SK-N-MC (cell line): Measurements from ENCODE around the gene TNFSF8.

Experiments used
- DNase-seq: peaks from one replicate; pipeline ENCODE4 v3.0.0-alpha.2; 2011; ENCODE audit warnings: low read depth, low spot score
- H3K27ac ChIP-seq: fragments of 200-600 bp; sonication (generic); 2 replicates; pipeline ENCODE4 v1.5.1; 2016; ENCODE audit warnings: mixed run types
- H3K36me3 ChIP-seq: fragments of 200-600 bp; sonication (generic); 2 replicates; pipeline ENCODE4 v1.6.1; 2017; ENCODE audit warnings: antibody characterized with exemption, low read length, mixed read lengths; ENCODE audit not compliant: insufficient read depth
- H3K4me3 ChIP-seq: fragments of 200-600 bp; sonication (generic); 2 replicates; pipeline ENCODE4 v1.5.1; 2016
- H3K9ac ChIP-seq: fragments of 200-600 bp; sonication (generic); 2 replicates; pipeline ENCODE4 v1.8.0; 2017; ENCODE audit warnings: mixed run types, mixed read lengths; ENCODE audit not compliant: insufficient read length
- H3K9me3 ChIP-seq: fragments of 200-600 bp; sonication (generic); 2 replicates; pipeline ENCODE4 v1.6.1; 2017; ENCODE audit warnings: low read depth, mild to moderate bottlenecking, antibody characterized with exemption, low read length, moderate library complexity, mixed read lengths
- EZH2 ChIP-seq: fragments of 200-600 bp; sonication (generic); IDR thresholded peaks from one replicate; pipeline ENCODE4 v1.6.1; 2017; ENCODE audit warnings: antibody characterized with exemption
- FOXP2 ChIP-seq: optimal IDR thresholded peaks from 2 replicates; pipeline ENCODE3; 2011; ENCODE audit warnings: mild to moderate bottlenecking, moderate library complexity; ENCODE audit not compliant: insufficient read depth; ENCODE audit errors: extremely low read length, control extremely low read depth
- POLR2AphosphoS5 ChIP-seq: IDR thresholded peaks from 2 replicates; pipeline ENCODE4 v1.6.1; 2012; ENCODE audit warnings: mild to moderate bottlenecking, low read depth, low read length, borderline replicate concordance

TNFSF8 gene

DNA sequence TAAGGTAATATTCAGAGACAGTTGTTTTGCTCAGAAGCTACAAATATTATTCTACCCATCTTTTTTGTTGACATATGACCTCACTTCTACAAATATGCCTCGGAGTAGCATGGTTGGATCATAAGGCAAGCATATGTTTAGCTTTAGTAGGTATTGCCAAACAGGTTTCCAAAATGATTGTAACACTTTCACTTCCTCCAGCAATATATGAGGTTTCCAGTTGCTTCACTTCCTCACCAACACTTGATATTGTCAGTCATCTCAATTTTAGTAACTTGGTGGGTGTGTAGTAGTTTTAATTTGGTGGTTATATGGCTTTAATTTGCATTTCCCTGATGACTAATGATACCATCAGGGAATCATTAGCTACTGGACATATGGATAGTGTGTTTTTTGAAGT lies 46.7 kb downstream of the TNFSF8 start:
- TF ChIP-seq POLR2AphosphoS5, result no peak
- no peak for TF ChIP-seq EZH2
- TF ChIP-seq FOXP2, result no peak

DNA sequence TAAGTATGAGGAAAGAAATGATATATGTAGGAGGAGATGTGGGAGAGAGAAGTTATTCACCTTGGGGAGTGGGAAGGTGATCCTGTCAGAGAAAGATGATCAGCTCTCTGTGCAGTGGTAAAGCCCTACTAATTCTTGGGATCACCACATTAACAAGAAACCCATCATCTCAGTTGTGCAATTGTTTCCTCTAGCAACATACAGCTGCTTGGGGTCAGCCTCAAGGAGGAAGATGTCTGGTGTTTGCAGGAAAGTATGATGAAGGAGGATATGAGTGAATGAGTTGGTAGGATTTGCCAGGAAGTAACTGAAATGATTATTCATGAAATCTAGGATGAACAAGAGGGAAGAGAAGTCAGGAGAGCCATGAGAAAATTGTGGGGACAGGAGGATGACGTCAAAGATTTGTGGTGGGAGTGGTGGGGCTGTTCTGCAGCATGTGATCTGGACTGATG lies 50.1 kb downstream of the TNFSF8 start:
- no peak for DNase-seq
- no peak for TF ChIP-seq EZH2
- TF ChIP-seq POLR2AphosphoS5, result no peak
- no peak for TF ChIP-seq FOXP2
- Histone ChIP-seq H3K4me3 (no peak overlapping the region), H3K27ac (no peak overlapping the region), H3K36me3 (no peaks in the 10 kb centered on the region), H3K9ac (no peak overlapping the region), H3K9me3 (no peaks in the 10 kb centered on the region)

More for the DNA sequence above, 46.7 kb downstream of the TNFSF8 start:
- no peak overlapping the region for H3K4me3 ChIP-seq
- H3K36me3 ChIP-seq, result no peaks in the 10 kb centered on the region
- H3K27ac ChIP-seq, result no peak overlapping the region
- H3K9ac ChIP-seq, result no peak overlapping the region
- no peaks in the 10 kb centered on the region for H3K9me3 ChIP-seq
- no peak for DNase-seq

DNA sequence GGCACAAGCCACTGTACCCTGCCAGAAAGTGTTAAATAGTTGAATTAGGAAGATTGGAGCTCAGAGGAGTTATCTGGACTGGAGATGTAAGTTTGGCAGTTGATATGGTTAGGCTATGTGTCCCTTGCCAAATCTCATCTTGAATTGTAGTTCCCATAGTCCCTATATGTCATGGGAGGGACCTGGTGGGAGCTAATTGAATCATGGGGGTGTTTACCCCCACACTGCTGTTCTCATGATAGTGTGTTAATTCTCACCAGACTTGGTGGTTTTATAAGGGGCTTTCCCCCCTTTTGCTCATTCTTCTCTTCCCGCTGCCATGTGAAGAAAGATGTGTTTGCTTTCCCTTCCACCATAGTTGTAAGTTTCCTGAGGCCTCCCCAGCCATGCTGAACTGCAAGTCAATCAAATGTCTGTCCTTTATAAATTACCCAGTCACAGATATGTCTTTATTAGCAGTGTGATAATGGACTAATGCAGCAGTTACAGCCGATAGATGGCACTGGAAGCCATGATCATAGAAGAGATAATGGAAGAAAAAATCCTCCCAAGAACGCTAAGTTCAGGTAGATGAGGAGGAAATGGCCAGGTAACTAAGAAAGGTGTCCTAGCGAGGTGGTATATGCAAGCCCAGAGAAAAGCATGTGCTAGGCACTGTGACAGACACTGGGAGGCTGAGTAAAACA lies 51.4 kb downstream of the TNFSF8 start:
- no peaks in the 10 kb centered on the region for H3K36me3 ChIP-seq
- no peak overlapping the region for H3K9ac ChIP-seq
- DNase-seq, result no peak
- H3K4me3 ChIP-seq, result no peak overlapping the region
- TF ChIP-seq FOXP2 (no peak), POLR2AphosphoS5 (no peak), EZH2 (no peak)
- no peaks in the 10 kb centered on the region; the same call in 1 of the 2 replicates for H3K9me3 ChIP-seq
- H3K27ac ChIP-seq, result no peak overlapping the region

DNA sequence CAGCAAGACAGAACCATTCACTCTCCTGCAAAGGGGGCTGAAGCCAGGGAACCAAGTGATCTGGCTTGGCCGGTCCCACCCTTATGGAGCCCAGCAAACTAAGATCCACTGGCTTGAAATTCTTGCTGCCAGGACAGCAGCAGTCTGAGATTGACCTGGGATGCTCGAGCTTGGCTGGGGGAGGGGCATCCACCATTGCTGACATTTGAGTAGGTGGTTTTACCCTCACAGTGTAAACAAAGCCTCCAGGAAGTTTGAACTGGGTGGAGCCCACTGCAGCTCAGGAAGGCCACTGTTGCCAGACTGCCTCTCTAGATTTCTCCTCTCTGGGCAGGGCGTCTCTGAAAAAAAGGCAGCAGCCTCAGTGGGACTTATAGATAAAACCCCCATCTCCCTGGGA lies 60.5 kb downstream of the TNFSF8 start:
- no peak overlapping the region for H3K27ac ChIP-seq
- H3K9me3 ChIP-seq, result no peaks in the 10 kb centered on the region; the same call in 1 of the 2 replicates
- H3K4me3 ChIP-seq, result no peak overlapping the region
- TF ChIP-seq FOXP2, result no peak
- no peak for TF ChIP-seq EZH2
- no peak for TF ChIP-seq POLR2AphosphoS5
- DNase-seq, result no peak
- no peak overlapping the region for H3K9ac ChIP-seq
- H3K36me3 ChIP-seq, result no peaks in the 10 kb centered on the region

DNA sequence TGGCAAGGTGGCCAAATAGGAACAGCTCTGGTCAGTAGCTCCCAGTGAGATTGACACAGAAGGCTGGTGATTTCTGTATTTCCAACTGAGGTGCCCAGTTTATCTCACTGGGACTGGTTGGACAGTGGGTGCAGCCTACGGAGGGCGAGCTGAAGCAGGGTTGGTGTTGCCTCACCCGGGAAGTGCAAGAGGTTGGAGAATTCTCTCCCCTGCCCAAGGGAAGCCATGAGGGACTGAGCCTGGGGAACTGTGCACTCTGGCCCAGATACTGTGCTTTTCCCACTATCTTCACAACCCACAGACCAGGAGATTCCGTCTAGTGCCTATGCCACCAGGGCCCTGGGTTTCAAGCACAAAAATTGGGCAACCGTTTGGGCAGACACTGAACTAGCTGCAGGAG lies 61.0 kb downstream of the TNFSF8 start:
- H3K4me3 ChIP-seq, result no peak overlapping the region
- no peak for TF ChIP-seq EZH2
- TF ChIP-seq FOXP2, result no peak
- no peak for TF ChIP-seq POLR2AphosphoS5
- H3K36me3 ChIP-seq, result no peaks in the 10 kb centered on the region
- no peaks in the 10 kb centered on the region; the same call in 1 of the 2 replicates for H3K9me3 ChIP-seq
- DNase-seq, result no peak
- H3K9ac ChIP-seq, result no peak overlapping the region
- no peak overlapping the region for H3K27ac ChIP-seq

DNA sequence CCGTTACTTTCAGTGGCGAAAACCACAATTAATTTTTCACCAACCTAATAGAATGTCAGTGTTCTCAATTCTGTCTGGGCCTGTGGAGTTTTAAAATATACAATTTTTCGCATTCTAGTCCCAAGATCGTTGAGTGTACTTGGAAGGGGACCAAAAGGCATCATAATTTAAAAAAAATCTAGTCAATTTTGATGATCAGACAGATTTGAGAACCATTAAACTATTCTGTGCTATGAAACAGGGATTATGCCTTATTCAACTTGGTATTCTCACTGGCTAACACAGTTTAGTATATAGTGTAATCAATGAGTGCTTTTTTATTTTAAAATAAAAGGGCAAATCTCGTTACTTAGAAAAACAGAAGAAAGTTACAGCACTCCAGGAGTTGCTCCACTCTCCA lies 63.1 kb downstream of the TNFSF8 start:
- no peaks in the 10 kb centered on the region for H3K36me3 ChIP-seq
- DNase-seq, result no peak
- H3K9me3 ChIP-seq, result no peaks in the 10 kb centered on the region
- no peak overlapping the region for H3K9ac ChIP-seq
- H3K4me3 ChIP-seq, result no peak overlapping the region
- no peak overlapping the region for H3K27ac ChIP-seq
- TF ChIP-seq POLR2AphosphoS5, result no peak
- TF ChIP-seq EZH2, result no peak
- no peak for TF ChIP-seq FOXP2

DNA sequence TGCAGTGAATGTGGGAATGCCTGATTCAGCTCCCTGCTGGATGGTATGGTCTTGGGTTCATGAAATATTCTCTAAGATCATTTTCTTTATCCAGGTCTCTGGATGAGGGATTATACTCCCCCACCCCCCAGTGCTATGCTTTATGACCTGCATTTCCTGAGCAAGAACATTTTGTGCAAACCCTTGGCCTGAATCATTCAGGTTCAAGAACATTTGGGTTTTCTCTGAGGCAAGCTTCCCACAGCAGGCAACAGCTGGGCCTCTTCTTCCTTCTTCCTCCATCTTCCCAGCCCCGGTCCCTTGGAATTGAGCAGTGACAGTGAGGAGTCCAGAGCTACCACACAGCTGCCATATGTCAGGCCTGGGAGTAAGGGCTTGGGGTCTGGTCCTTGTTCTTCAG lies 65.9 kb downstream of the TNFSF8 start:
- H3K27ac ChIP-seq, result no peak overlapping the region
- no peak for TF ChIP-seq FOXP2
- TF ChIP-seq EZH2, result no peak
- no peak for TF ChIP-seq POLR2AphosphoS5
- no peaks in the 10 kb centered on the region for H3K36me3 ChIP-seq
- no peaks in the 10 kb centered on the region for H3K9me3 ChIP-seq
- no peak for DNase-seq
- no peak overlapping the region for H3K9ac ChIP-seq
- no peak overlapping the region for H3K4me3 ChIP-seq

DNA sequence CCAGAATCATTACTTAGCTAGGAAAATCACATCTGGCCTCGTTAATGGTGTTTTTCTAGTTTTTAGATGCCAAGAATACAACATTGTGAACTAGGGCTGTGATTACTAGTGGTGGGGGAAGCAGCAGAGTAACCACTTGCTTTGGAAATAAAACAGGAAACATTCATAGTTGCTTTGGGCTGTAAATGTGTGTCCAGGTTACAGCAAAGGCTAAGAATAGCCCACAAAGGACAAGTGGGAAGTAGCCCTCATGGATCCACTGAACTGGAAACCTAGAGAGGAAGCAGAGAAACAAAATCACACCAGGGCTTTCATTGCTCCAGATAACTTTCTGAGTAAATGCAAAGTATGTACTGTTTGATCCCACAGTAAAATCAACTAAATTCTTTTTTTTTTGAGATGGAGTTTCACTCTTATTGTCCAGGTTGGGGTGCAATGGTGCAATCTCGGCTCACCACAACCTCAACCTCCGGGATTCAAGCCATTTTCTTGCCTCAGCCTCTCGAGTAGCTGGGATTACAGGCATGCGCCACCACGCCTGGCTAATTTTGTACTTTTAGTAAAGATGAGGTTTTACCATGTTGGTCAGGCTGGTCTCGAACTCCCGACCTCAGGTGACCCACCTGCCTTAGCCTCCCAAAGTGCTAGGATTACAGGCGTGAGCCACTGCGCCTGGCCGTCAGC lies 68.3 kb downstream of the TNFSF8 start:
- no peak for TF ChIP-seq POLR2AphosphoS5
- TF ChIP-seq FOXP2, result no peak
- no peak for DNase-seq
- Histone ChIP-seq H3K27ac (peak overlapping the region; percentile 22; the same call in 1 of the 2 replicates), H3K36me3 (no peaks in the 10 kb centered on the region), H3K9ac (no peak overlapping the region), H3K4me3 (no peak overlapping the region), H3K9me3 (no peaks in the 10 kb centered on the region)

DNA sequence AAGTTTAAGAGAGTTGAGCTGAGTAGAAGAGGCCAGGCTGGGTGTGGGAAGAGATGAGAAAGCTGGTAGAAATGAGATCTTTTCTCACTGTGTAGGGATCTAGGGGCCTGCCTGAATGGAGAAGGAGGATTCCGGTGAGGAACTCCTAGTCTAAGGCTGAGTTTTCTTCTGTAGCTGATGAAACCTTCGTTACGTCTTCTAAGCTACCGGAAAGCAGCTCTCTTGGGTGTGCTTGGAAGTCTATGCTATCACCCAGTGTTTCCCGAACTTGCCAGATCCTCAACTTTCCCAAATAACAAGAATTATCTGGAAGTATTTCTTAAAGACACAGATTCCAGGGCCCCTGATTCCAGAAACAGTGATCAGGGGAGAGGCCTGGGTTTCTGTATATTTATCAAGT lies 69.1 kb downstream of the TNFSF8 start:
- H3K9me3 ChIP-seq, result no peaks in the 10 kb centered on the region
- no peak overlapping the region for H3K9ac ChIP-seq
- no peak for DNase-seq
- TF ChIP-seq POLR2AphosphoS5 (no peak), EZH2 (no peak), FOXP2 (no peak)
- H3K4me3 ChIP-seq, result no peak overlapping the region
- H3K36me3 ChIP-seq, result no peaks in the 10 kb centered on the region
- peak overlapping the region; percentile 51; the same call in 1 of the 2 replicates for H3K27ac ChIP-seq
